MV-4-11 (cell line): ENCODE results near the gene OR7C1.
"Not testable (repeated sequence)": the region's sequence is repeated elsewhere in the genome, so short reads cannot be mapped to it uniquely, and the experiment has no call there.

Experiments
- DNase-seq: peaks from one replicate; lab custom pipeline; 2025; lab: John Stamatoyannopoulos, UW

Gene OR7C1

DNA sequence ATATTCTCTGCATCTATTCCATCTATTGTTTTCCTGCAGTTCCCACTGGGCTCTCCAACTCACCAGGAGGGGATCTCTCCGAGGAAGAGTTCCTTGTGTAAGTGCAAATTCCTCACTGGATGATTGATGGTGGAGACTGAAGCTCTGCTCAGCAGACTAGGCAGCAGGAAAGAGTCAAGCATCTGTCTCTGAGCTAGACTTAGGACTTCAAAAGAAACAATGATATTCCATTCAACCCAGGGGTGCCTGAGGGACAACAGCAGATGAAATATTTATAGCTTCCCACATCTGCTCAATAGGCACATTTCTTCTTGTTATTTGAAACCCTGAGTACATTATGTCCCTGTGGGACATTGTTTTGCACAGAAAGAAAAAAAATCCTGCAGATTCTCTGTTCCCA is at the start of gene OR7C1, which contains the start of gene OR7A5:
Gene OR7C1, minus strand, starts transcription at position 175 of the 400 bp plus-strand sequence. CDS start 35,049 bp downstream, outside the sequence.
Gene OR7A5, minus strand, starts transcription at position 175 of the 400 bp plus-strand sequence. CDS start 6,944 bp downstream, outside the sequence.
- DNase-seq = no peak

DNA sequence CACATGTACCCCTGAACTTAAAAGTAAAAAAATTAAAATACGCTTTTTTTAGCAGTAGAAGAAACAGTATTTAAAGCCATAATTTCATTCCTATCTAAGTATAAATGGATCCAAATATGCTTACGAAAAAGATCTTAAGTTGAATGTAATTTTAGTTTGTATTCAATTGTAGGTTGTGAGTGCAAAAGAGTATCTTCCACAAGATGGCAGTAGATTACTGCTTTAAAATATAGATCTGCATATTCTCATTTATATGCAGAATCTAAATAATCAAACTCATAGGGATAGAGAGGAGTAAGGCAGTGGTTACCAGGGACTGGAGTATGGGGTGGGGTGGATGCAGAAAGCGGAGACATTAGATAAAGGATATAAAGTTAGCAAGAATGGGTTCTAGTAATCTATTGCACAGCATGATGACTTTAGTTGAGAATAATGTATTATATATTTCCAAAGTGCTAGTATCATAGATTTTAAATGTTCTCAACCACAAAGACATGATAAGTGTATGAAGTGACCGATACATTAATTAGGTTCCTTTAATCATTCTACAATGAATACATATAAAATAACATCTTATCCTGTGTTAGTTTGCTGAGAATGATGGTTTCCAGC is 36.7 kb upstream of the OR7C1 start:
- peak; percentile 43 for DNase-seq

DNA sequence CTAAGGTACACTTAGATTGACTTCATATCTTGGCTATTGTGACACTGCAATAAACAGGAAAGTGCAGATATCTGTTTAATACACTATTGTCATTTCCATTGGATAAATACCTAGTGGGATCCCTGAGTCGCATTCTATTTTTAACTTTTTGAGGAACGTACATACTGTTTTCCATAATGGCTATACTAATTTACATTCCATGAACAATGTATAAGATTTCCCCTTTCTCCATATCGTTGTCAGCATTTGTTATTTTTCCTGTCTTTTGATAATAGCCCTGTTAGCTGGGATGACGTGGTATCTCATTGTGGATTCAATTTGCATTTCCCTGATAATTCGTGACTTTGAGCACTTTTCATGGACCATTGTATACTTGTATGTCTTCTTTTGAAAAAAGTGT is 33.5 kb upstream of the OR7C1 start:
- DNase-seq = no peak

DNA sequence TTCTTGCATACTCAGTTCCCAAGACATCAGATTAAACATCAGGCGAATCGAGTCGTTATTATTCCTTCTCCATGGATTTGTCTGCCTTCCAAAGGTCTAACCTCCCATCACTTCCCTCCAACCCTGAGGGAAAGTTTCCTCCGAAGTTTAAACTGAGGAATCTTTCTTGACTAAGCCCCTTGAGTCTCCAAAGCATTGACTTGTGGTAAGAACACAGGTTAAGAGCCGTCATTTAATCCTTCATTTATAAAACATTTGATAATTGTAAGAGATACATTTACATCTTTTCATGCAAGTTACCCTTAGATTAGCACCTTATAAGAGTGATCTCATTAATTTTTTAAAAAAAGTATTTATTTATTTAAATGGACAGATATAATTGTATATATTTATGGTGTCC is 13.8 kb upstream of the OR7C1 start, which contains the start of gene OR7A10:
Gene OR7A10, minus strand, starts transcription at position 101 of the 400 bp plus-strand sequence. CDS start 7,045 bp downstream, outside the sequence.
- no peak for DNase-seq

DNA sequence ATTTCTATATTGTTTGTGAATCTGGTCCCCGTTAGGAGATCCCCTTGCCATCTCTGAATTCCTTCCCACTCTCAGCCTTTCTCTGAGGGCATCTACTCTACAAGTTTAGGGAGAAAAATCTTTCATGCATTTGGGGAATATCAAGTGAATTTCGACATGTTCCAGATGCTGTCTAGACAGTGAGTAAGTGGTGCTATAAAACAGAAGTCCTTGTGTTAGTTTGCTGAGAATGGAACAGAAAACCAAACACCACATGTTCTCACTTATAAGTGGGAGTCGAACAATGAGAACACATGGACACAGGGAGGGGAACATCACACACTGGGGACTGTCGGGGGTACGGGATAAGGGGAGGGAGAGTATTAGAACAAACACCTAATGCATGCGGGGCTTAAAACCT is 8.6 kb upstream of the OR7C1 start:
- no peak for DNase-seq

DNA sequence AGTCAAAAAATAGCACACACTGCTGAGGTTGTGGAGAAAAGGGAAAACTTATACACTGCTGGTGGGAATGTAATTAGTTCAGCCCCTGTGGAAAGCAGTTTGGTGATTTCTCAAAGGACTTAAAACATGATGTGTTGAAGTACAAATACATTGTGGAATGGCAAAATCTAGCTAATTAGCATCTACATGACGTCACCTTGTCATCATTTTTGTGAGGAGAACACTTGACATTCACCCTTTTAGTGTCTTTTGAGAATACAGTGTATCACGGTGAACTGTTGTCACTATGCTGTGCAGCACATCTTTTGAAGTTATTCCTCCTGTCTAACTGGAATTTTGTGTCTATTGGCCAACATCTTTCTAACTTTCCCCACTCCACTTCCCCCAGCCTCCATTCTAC is 8.2 kb upstream of the OR7C1 start:
- no peak for DNase-seq

DNA sequence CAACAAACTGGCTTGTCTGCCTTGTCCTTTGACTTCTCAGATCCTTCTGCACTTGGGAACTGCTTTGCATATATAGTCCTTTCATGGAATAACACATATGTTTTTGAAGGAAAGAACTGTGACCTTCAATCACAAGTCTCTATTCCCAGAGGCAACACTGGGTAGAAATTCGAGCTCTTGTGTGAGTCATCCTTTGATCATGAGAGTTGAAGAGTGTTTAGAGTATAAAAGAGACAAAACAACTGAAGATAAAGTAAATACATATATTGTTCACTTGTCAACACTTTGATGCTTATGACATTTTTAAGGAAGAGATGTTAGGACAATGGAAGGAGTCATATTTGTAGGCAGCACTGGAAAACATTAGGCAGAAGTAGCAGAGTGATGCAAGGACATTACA is 5.2 kb upstream of the OR7C1 start:
- DNase-seq = no peak

DNA sequence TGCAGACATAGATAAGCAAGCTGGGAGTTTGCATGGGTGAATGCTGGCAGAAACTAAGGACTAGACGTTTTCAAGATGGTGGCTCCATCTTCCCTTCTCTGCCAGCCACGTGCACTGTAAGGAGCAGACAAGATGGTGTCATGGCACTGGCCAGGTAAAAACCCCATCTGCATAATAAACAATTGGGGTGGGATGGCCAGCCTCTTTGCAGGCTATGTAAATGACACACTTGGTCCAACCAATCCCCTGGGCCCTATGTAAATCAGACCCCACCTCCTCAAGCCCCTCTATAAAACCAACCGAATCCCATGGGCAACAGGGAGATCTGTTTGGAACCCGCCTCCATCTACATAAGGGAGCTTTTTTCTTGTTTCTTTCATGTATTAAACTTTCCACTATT is 2.4 kb upstream of the OR7C1 start:
- no peak for DNase-seq

DNA sequence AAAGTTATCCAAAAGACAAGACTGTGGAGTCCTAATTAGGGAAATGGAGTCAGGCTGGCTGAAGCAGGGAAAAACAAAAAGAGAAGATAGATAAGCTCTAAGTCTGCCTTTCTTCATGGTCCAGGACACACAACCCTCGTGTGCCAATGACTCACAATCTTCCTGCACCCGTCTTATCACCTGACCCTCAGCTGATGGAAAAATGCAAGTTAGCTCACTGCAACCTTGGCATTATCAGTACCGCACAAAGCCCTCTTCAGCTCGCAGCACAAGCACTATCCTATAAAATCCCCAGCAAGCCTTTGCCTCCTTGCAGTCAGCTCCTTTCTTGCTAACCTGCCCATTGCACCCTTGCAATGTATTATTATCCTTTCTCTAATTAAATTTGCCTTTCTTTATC is 4.3 kb downstream of the OR7C1 start:
- no peak for DNase-seq

DNA sequence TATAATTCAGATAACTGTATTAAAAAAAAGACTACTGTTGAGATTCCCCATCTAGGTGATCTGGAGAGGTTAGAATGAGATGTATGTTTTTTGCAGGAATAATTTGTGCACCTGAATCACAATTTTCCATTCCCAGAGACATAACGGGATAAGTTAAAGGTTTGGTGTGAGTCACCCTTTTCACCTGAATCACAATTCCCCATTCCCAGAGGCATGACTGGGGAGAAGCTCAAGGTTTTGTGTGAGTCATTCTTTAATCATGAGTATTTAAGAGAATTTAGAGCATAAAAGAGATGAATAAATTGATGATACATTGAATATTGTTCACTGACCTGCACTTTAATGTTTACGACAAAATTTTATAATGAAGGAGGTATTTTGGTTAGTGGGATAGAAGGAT is 9.0 kb downstream of the OR7C1 start:
- DNase-seq = no peak

DNA sequence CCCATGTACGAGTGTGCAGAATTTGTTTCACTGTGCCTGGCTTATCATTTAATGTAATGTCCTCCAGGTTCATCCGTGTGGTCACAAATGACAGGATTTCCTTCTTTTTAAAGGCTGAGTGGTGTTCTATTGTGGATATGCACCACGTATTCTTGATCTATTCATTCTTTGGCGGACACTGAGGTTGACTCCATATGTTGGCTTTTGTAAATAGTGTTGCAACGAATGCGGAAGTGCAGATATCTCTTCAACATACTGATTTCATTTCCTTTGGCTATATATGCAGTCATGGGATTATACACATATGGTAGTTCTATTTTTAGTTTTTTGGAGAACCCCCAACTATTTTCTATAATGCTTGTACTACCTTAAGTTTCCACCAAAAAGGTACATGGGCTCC is 13.0 kb downstream of the OR7C1 start:
- DNase-seq = peak; percentile 87

DNA sequence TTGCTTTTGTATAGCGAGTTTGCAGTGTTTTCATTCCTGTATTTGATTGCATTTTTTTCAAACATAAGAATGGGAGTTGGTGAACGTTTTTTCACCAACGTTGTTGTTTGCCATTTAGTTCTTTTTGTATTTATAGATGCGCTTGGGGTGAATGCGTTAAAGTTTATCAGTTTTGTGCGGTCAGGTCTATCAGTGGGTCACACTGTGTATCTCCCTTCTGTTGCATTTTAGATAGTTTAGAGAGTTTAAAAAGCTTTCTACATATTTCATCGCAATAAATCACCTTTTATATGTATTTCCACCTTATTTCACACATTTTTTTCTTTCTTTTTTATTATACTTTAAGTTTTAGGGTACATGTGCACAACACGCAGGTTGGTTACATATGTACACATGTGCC is 16.4 kb downstream of the OR7C1 start:
- DNase-seq = no peak

DNA sequence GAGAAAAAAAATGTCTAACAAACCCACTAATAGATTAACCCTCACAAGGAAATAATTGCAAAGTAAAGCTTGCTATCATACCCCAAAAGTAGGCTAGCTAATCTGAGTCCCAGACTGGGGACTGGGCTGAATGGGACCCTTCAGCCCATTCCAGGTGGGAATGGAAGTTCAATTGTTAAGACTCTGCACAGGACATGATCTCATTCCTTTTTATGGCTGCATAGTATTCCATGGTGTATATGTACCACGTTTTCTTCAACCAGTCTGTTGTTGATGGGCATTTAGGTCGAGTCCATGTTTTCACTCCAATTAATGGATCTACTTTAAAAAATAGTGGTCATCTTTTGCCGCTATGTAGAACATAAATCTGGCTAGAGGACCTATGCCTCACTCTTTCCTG is 17.9 kb downstream of the OR7C1 start:
- no peak for DNase-seq

DNA sequence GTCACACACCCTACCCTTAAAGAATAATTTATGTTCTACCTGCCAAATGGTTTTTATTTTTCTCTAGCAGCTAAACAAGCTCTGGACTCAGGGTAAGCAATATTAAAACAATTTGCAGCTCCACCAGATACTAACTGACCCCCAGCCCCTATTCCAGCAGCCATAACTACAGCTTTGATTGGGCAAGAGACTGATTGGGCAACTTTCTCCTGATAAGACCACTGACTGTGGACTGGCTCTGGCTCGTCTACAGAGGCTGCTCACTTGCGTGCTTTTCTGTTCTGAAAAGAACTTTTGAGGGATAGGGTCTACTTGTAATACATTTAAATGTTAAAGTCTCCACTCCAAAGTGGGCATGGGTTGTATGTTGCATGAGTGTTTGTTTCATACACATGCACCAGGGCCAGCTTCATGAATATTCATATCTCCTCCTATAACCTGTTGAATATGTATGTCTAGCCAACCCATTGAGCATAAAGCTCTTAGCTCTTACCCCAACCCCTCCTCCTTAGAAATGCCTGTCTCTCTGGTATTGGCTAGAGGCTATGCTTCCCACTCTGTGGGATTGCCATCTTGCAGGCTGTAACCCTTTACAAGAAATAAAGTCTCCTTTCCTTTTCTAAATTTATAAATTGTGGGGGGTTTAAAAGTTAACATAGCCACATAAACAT is 19.9 kb downstream of the OR7C1 start:
- DNase-seq = no peak

DNA sequence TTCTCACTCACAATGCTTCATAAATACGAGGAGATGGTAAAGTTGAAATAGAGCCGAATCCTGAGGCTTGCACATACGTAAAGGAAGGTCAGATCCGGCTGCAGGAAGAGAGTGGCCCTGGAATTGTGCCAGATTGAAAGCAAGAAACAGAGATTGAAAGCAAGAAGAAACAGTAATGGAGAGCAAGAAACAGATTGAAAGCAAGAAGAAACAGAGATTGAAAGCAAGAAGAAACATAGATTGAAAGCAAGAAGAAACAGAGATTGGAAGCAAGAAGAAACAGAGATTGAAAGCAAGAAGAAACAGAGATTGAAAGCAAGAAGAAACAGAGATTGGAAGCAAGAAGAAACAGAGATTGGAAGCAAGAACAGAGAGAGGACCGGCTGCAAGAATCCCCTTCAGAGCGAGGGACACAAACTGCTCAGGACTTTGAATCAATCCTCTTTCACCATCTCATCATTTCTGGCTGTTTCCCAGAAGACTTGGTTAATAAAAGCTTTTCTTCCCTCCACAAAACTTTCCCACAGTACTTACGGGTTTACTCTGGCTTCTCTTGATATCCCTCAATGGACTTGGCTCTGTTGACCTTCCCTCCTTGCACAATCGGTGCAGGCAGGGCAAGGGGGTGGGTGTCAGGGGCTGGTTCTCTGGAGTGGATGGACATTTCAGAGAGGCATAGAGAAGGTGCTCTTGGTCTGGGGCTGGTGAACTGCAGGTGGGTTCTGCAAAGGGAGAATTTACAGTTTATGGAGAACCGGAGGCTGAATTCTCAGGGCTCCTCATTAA is 25.5 kb downstream of the OR7C1 start:
- no peak for DNase-seq

DNA sequence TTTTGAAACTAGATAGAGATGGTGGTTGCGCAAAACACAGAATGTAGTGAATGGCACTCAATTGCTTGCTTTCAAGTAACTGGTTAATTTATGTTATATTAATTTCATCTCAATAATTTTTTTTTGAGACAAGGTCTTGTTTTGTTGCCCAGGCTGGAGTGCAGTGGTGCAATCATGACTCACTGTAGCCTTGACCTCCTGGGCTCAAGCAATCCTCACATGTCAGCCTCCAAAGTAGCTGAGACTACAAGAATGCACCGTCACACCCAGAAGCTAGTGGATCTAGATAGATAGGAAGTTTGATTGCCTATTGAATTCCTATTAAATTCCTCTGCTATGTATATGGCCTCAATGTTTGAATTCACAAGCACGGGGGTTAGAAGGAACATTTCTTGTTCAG is 30.2 kb downstream of the OR7C1 start:
- no peak for DNase-seq

DNA sequence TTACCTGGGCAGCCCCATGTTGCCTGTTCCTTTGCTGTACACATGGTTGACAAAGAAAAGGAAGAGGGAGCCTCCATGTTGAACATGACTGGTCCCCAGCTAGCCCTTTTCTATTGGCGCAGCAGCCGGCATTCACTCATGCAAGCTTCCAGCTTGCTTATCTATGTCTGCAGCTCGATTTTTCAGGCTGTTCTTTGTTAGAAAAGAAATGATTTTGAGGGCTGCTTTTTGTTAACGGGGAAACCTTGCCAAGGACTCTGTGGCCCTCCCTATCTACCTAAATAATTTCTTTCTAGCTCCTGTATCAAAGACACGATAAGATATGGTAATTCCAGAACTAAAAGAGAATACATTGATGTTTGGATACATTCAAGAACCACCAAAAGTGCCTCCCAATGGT is 36.2 kb downstream of the OR7C1 start:
- DNase-seq = no peak

DNA sequence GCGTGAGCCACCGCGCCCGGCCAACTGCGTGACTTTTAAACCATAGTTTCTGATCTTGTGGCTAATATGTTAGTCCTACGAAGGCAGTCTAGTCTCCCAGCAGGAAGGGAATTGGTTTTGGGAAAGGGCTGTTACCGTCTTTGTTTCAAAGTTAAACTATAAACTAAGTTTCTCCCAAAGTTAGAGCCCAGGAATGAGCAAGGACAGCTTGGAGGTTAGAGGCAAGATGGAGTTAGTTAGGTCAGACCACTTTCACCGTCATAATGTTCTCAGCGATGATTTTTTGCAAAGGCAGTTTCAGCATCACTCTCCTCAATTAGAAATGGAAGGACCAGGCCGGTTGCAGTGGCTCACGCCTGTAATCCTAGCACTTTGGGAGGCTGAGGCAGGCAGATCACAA is 39.0 kb downstream of the OR7C1 start:
- no peak for DNase-seq

DNA sequence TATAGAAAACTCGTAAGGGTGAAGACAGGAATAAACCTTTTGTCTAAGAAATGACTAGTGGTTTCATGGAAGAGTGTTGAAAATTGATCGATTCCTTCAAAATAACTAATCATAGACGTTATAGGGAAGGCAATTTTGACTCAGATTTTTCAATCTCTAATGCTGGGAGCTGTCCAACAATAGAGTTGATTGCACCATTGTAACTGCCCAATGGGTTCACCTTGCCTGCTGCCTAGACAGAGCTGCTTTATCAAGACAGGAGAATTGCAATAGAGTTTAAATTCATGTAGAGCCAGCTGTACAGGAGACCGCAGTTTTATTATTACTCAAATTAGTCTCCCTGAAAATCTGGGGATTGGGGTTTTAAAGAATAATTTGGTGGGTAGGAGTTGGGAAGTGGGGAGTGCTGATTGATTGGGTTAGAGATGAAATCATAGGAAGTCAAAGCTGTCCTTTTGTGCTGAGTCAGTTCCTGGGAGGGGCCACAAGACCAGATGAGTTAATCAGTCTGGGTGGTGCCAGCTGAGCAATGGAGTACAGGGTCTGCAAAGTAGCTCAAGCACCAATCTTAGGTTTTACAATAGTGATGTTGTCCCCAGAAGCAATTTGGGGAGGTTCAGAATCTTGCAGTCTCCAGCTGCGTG is 39.8 kb downstream of the OR7C1 start:
- DNase-seq = peak; percentile 33

DNA sequence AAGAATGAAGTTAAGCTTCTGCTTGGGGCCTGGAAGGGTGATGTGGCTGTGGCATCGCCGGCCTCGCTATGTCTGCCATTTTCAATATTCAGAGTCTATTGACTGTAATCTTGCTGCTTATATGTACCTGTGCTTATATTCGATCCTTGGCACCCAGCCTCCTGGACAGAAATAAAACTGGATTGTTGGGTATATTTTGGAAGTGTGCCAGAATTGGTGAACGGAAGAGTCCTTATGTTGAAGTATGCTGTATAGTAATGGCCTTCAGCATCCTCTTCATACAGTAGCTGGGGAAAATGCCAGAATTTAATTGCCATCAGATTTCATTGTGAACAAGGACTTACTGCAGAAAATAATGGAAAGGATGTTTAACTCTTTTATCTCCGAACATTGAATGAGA is 42.7 kb downstream of the OR7C1 start:
- not testable (repeated sequence) for DNase-seq

DNA sequence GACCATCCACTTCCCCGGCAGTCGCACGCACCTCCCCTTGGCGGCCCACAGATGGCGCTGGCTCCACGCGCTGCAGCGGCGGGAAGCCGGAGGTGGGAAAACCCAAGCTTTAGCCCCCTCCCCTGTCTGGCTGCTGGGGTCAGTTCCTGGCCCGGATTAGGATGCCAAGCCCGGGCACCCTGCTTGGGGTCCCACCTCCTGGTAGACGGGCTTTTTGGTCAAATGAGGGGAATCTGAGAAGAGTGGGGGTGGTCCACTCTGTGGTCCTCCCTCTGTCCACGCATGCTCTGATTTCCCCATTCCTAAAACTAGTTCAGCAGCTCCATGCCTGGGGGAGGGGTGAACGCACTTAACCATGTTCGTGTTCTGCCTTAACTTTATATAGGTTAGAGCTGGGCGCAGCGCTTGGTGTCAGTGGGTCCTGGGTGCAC is 48.5 kb downstream of the OR7C1 start:
- DNase-seq = peak; percentile 20

DNA sequence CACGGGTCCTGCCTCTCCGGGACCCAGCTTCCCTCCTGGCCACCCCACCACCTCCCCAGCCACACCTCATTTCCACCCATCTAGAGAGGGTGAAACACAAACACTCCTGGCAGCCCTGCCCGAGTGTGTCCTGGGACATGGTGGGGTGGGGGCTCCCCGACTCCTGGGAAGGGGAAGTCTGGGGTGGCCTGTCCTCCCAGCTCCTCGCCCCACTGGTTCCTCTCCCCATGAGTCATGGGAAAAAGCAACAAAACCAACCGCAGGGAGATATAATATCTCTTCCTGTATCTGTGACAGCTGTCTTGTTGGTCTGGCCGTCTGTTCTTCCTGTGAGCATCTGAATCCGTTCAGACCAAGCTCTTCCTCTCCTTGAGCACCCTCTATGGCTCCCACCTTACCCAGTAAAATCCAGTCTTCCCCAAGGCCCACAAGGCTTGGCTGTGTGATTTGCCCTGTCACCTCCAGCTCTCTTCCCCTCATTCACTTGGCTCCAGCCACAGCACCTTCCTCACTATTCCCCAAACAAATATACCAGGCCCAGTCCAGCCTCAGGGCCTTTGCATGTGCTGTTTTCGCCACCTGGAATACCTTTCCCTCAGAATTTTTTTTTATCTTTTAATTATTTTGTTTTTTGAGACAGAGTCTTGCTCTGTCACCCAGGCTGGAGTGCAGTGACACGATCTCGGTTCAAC is 49.7 kb downstream of the OR7C1 start:
- DNase-seq = peak; percentile 99
